Occipital lobe (tissue), 1 donor: ENCODE data around the gene MTA1. TPM values are rescaled to one million over a fixed set of nuclear protein-coding genes. Genes with fewer than 3 reads are reported as not detected.

Experiments
- total RNA-seq: library from RNA; depleted of rRNA; stranded (reverse); fragments of >200 nt; gene quantifications from one replicate; pipeline ENCODE4 v1.2.3, GENCODE V29; 2014

The MTA1 gene
- total RNA-seq, 1 donor from 2014 or later = 37.0 TPM

Other genes starting within 250 kb of the MTA1 start
- 18.2 TPM for gene NUDT14, start 238.5 kb upstream of the MTA1 start, total RNA-seq
- 45.4 TPM for gene BTBD6, start 171.3 kb upstream of the MTA1 start, total RNA-seq
- 61.1 TPM for gene BRF1, start 118.8 kb upstream of the MTA1 start, total RNA-seq
- gene PACS2, start 105.1 kb upstream of the MTA1 start, total RNA-seq = 75.8 TPM
- 0.31 TPM for gene TEX22, start 21.3 kb upstream of the MTA1 start, total RNA-seq
- gene CRIP2, start 55.0 kb downstream of the MTA1 start, total RNA-seq = 70.2 TPM
- 0.94 TPM for gene CRIP1, start 67.1 kb downstream of the MTA1 start, total RNA-seq
- 5.6 TPM for gene TEDC1, start 71.4 kb downstream of the MTA1 start, total RNA-seq
- gene TMEM121, start 106.8 kb downstream of the MTA1 start, total RNA-seq = 23.1 TPM